IMR-90 (cell line): Measurements from ENCODE around the gene LEMD1. TPM values are rescaled to one million over a fixed set of nuclear protein-coding genes. Genes with fewer than 3 reads are reported as not detected.

ENCODE experiments used
- ATAC-seq: fragments of 200-7000 bp; cut with Tn5 transposase; 2 replicates; pipeline ENCODE4 v1.9.1; 2020; ENCODE audit warnings: low read depth, mild to moderate bottlenecking, moderate library complexity
- BruUV-seq: library from RNA; stranded (reverse); fragments of 400-500 nt; replicated peaks from 2 replicates; lab custom pipeline; 2021; lab: Mats Ljungman, UMichigan
- CTCF ChIA-PET: fragments of 300-600 bp; formaldehyde crosslinking; extraction: SDS; loops from one replicate; lab custom pipeline; 2021; ENCODE audit warnings: antibody characterized with exemption; lab: Yijun Ruan, JAX
- POLR2A ChIA-PET: fragments of 300-600 bp; sonication (Branson Sonifier 250); formaldehyde crosslinking; loops from one replicate; lab custom pipeline; 2022; ENCODE audit warnings: antibody characterized with exemption; ENCODE audit not compliant: unreplicated experiment; lab: Charles Lee
- DNase-seq: peaks from one replicate; pipeline ENCODE4 v3.0.0; 2013
- H2AFZ ChIP-seq: replicated peaks from 2 replicates; pipeline ENCODE3; 2013; ENCODE audit warnings: low read length, mild to moderate bottlenecking; ENCODE audit not compliant: poor library complexity
- H2AK5ac ChIP-seq: 2 replicates; pipeline ENCODE4 v1.6.1; 2013; ENCODE audit warnings: low read depth, low read length, inconsistent platforms
- H2AK9ac ChIP-seq: replicated peaks from 2 replicates; pipeline ENCODE3; 2013; ENCODE audit warnings: mild to moderate bottlenecking, low read depth, low read length, moderate library complexity; ENCODE audit not compliant: poor library complexity
- H2BK120ac ChIP-seq: 2 replicates; pipeline ENCODE4 v1.6.1; 2013; ENCODE audit warnings: low read depth, low read length, inconsistent platforms
- H2BK15ac ChIP-seq: 3 replicates; pipeline ENCODE4 v1.6.1; 2013; ENCODE audit warnings: low read depth, low read length, inconsistent platforms
- H2BK20ac ChIP-seq: 2 replicates; pipeline ENCODE4 v1.6.1; 2013; ENCODE audit warnings: low read depth, mild to moderate bottlenecking, inconsistent platforms, low read length, moderate library complexity
- H2BK5ac ChIP-seq: 2 replicates; pipeline ENCODE4 v1.6.1; 2013; ENCODE audit warnings: mild to moderate bottlenecking, low read depth, low read length, inconsistent platforms; ENCODE audit not compliant: poor library complexity, severe bottlenecking
- H3K14ac ChIP-seq: replicated peaks from 2 replicates; pipeline ENCODE4 v1.6.1; 2013; ENCODE audit warnings: low read depth, low read length, inconsistent platforms
- H3K18ac ChIP-seq: 2 replicates; pipeline ENCODE4 v1.6.1; 2013; ENCODE audit warnings: low read depth, low read length, control low read depth
- H3K23ac ChIP-seq: 2 replicates; pipeline ENCODE4 v1.6.1; 2013; ENCODE audit warnings: low read depth, low read length, inconsistent platforms
- H3K27ac ChIP-seq: 2 replicates; pipeline ENCODE4 v1.5.1; 2013; ENCODE audit warnings: mild to moderate bottlenecking, control low read depth, low read length; ENCODE audit not compliant: insufficient read depth
- H3K27me3 ChIP-seq: 2 replicates; pipeline ENCODE4 v1.6.1; 2013; ENCODE audit warnings: low read length; ENCODE audit not compliant: control insufficient read depth, insufficient read depth
- H3K36me3 ChIP-seq: 2 replicates; pipeline ENCODE4 v1.6.1; 2013; ENCODE audit warnings: low read length, mixed read lengths; ENCODE audit not compliant: control insufficient read depth, insufficient read depth
- H3K4ac ChIP-seq: 2 replicates; pipeline ENCODE4 v1.6.1; 2013; ENCODE audit warnings: low read depth, low read length, inconsistent platforms
- H3K4me1 ChIP-seq: 2 replicates; pipeline ENCODE4 v1.6.1; 2013; ENCODE audit warnings: low read length, mixed read lengths; ENCODE audit not compliant: control insufficient read depth, insufficient read depth
- H3K4me2 ChIP-seq: 2 replicates; pipeline ENCODE4 v1.6.1; 2013; ENCODE audit warnings: low read depth, mild to moderate bottlenecking, control low read depth, low read length, moderate library complexity
- H3K4me3 ChIP-seq: 2 replicates; pipeline ENCODE4 v1.5.1; 2013; ENCODE audit warnings: low read depth, mild to moderate bottlenecking, control low read depth, low read length, moderate library complexity; ENCODE audit not compliant: insufficient read depth
- H3K56ac ChIP-seq: 2 replicates; pipeline ENCODE4 v1.6.1; 2013; ENCODE audit warnings: low read length, inconsistent platforms; ENCODE audit not compliant: insufficient read depth; ENCODE audit errors: extremely low read depth
- H3K79me1 ChIP-seq, 2 experiments: 2 replicates each; pipeline ENCODE4 v1.6.1; 2013; ENCODE audit warnings: low read length in 2 of 2, inconsistent platforms in 1 of 2, low read depth in 1 of 2
- H3K9ac ChIP-seq: 2 replicates; pipeline ENCODE4 v1.6.1; 2013; ENCODE audit warnings: low read depth, low read length, control low read depth
- H3K9me1 ChIP-seq: 2 replicates; pipeline ENCODE4 v1.6.1; 2013; ENCODE audit warnings: low read length, inconsistent platforms; ENCODE audit not compliant: insufficient read depth
- H3K9me3 ChIP-seq: 2 replicates; pipeline ENCODE4 v1.6.1; 2013; ENCODE audit warnings: low read length; ENCODE audit not compliant: control insufficient read depth, insufficient read depth
- H4K20me1 ChIP-seq: 2 replicates; pipeline ENCODE4 v1.6.1; 2013; ENCODE audit warnings: low read length, inconsistent platforms; ENCODE audit not compliant: insufficient read depth
- H4K5ac ChIP-seq: 2 replicates; pipeline ENCODE4 v1.6.1; 2013; ENCODE audit warnings: mild to moderate bottlenecking, low read depth, low read length, control low read depth
- H4K8ac ChIP-seq, 2 experiments: 2 replicates each; pipeline ENCODE4 v1.6.1; 2013; ENCODE audit warnings: low read depth in 2 of 2, low read length in 2 of 2, control low read depth in 1 of 2, inconsistent platforms in 1 of 2
- H4K91ac ChIP-seq: 2 replicates; pipeline ENCODE4 v1.6.1; 2013; ENCODE audit warnings: low read depth, low read length, inconsistent platforms; ENCODE audit not compliant: insufficient read depth
- CEBPB ChIP-seq: IDR thresholded peaks from 2 replicates; pipeline ENCODE4 v1.6.1; 2012; ENCODE audit warnings: low read depth, low read length, improper control_type of control experiment
- CHD1 ChIP-seq: IDR thresholded peaks from 2 replicates; pipeline ENCODE4 v1.6.1; 2012; ENCODE audit warnings: low read depth, low read length, improper control_type of control experiment
- FOS ChIP-seq: fragments of 150-350 bp; IDR thresholded peaks from 2 replicates; pipeline ENCODE4 v1.6.1; 2016; ENCODE audit warnings: low read depth, low read length
- MAFK ChIP-seq: IDR thresholded peaks from 2 replicates; pipeline ENCODE4 v1.6.1; 2012; ENCODE audit warnings: low read depth, low read length, improper control_type of control experiment
- MAZ ChIP-seq: IDR thresholded peaks from 2 replicates; pipeline ENCODE4 v1.6.1; 2012; ENCODE audit warnings: low read depth, mild to moderate bottlenecking, low read length, improper control_type of control experiment, moderate library complexity, borderline replicate concordance
- NFE2L2 ChIP-seq: fragments of 150-350 bp; IDR thresholded peaks from 2 replicates; pipeline ENCODE4 v1.6.1; 2016; ENCODE audit warnings: low read depth, mild to moderate bottlenecking, low read length
- POLR2A ChIP-seq: IDR thresholded peaks from 2 replicates; pipeline ENCODE4 v1.6.1; 2012; ENCODE audit warnings: mild to moderate bottlenecking, low read depth, low read length
- RAD21 ChIP-seq: IDR thresholded peaks from 2 replicates; pipeline ENCODE4 v1.6.1; 2012; ENCODE audit warnings: low read length, improper control_type of control experiment
- RCOR1 ChIP-seq: IDR thresholded peaks from 2 replicates; pipeline ENCODE4 v1.6.1; 2012; ENCODE audit warnings: mild to moderate bottlenecking, low read length, improper control_type of control experiment; ENCODE audit not compliant: insufficient replicate concordance
- RFX5 ChIP-seq: IDR thresholded peaks from 2 replicates; pipeline ENCODE4 v1.8.0; 2012; ENCODE audit warnings: low read depth, mild to moderate bottlenecking, low read length, moderate library complexity
- WGBS, 2 experiments: methylation state at CpG; one replicate each; pipeline versions ENCODE4 v1.1.5 to v1.1.7; 2013; ENCODE audit warnings: missing lambda C conversion rate in 2 of 2; ENCODE audit not compliant: insufficient read length in 1 of 2; ENCODE audit errors: extremely low coverage in 2 of 2; 5-methylcytosine and 5-hydroxymethylcytosine counted together
- dilution Hi-C: fragments of 300-500 bp; cut with HindIII; formaldehyde crosslinking; loops from one replicate; pipeline ENCODE4 v1.14.3; 2018; ENCODE audit warnings: low sequenced_read_pairs; ENCODE audit not compliant: unreplicated experiment
- in situ Hi-C: fragments of 300-500 bp; cut with MboI; formaldehyde crosslinking; loops from 3 replicates; pipeline ENCODE4 v1.14.3; 2019; ENCODE audit warnings: low sequenced_read_pairs, inconsistent platforms, mixed read lengths
- intact Hi-C: fragments of 100-400 bp; cut with micrococcal nuclease; formaldehyde crosslinking; loops from 2 replicates; pipeline ENCODE4 v1.10.0; 2022
- polyA plus RNA-seq, 3 experiments: library from polyadenylated mRNA; depleted of rRNA; stranded (reverse); fragments of >200 nt; gene quantifications; 2 replicates each; pipeline ENCODE4 v1.2.3, GENCODE V29; 2012; ENCODE audit warnings: low replicate concordance in 1 of 3
- total RNA-seq: library from RNA; depleted of rRNA; stranded (reverse); fragments of >200 nt; gene quantifications from 2 replicates; pipeline ENCODE4 v1.2.3, GENCODE V29; 2012
- TF ChIP-seq, protein P1 (sequence below): fragments of 150-350 bp; IDR thresholded peaks from 2 replicates; pipeline ENCODE4 v1.6.1; 2016; ENCODE audit warnings: low read depth, mild to moderate bottlenecking, low read length, moderate library complexity, borderline replicate concordance
- TF ChIP-seq, protein P2 (sequence below): fragments of 150-350 bp; IDR thresholded peaks from 2 replicates; pipeline ENCODE4 v1.6.1; 2017; ENCODE audit warnings: mild to moderate bottlenecking, antibody characterized with exemption, low read length, low read depth

Gene LEMD1
- total and polyA plus RNA-seq, 2 of the 4 experiments (the other 2 are of a cell fraction), result not detected

DNA sequence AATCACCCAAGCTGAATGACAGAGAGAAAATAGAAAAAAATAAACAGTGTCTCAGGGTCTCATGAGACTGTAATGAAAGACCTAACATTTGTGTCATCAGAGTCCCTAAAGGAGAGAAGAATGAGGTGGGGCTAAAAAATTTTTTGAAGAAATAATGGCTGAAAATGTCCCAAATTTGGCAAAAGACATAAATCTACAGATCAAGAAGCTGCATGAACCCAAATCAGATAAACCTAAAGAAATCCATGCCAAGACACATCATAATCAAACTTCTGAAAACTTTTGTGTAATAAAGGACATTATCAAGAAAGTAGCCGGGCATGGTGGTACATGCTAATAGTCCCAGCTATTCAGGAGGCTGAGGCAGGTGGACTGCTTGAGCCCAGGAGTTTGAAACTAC is 29.2 kb downstream of the LEMD1 start:
- Histone ChIP-seq H2BK5ac (no peak overlapping the region), H4K91ac (no peak overlapping the region), H2BK15ac (no peak overlapping the region), H2BK20ac (no peak overlapping the region), H3K9me3 (peaks cover 2% of the 10 kb centered on the region), H3K23ac (no peak overlapping the region), H3K56ac (no peak overlapping the region), H3K4ac (no peak overlapping the region), H2BK120ac (no peak overlapping the region), H3K27ac (no peak overlapping the region), H3K27me3 (peaks cover 16% of the 10 kb centered on the region), H4K5ac (no peak overlapping the region), H3K18ac (no peak overlapping the region), H3K4me1 (no peaks in the 10 kb centered on the region), H4K20me1 (no peaks in the 10 kb centered on the region), H3K4me2 (no peak overlapping the region), H3K9ac (no peak overlapping the region), H4K8ac (no peak overlapping the region), H3K9me1 (no peaks in the 10 kb centered on the region), H3K14ac (no peak overlapping the region), H2AK9ac (no peak overlapping the region), H3K36me3 (no peaks in the 10 kb centered on the region), H2AFZ (no peak overlapping the region), H3K79me1 (no peaks in the 10 kb centered on the region), H2AK5ac (no peak overlapping the region), H3K4me3 (no peak overlapping the region)
- ATAC-seq, result no peak
- DNase-seq, result no peak
- dilution Hi-C loops (no loop called here), intact Hi-C loops (no loop called here), in situ Hi-C loops (no loop called here)
- ChIA-PET POLR2A (no interaction called here), CTCF (no interaction called here)
- no CpG with 5 or more reads among the region's 1 CpG for WGBS, 2 experiments
- TF ChIP-seq CHD1 (no peak), MAFK (no peak), MAZ (no peak), POLR2A (no peak), RFX5 (no peak), NFE2L2 (no peak), CEBPB (no peak), RCOR1 (no peak), FOS (no peak), RAD21 (no peak)
- TF ChIP-seq, protein P1, sequence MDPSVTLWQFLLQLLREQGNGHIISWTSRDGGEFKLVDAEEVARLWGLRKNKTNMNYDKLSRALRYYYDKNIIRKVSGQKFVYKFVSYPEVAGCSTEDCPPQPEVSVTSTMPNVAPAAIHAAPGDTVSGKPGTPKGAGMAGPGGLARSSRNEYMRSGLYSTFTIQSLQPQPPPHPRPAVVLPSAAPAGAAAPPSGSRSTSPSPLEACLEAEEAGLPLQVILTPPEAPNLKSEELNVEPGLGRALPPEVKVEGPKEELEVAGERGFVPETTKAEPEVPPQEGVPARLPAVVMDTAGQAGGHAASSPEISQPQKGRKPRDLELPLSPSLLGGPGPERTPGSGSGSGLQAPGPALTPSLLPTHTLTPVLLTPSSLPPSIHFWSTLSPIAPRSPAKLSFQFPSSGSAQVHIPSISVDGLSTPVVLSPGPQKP, result no peak
- TF ChIP-seq, protein P2, sequence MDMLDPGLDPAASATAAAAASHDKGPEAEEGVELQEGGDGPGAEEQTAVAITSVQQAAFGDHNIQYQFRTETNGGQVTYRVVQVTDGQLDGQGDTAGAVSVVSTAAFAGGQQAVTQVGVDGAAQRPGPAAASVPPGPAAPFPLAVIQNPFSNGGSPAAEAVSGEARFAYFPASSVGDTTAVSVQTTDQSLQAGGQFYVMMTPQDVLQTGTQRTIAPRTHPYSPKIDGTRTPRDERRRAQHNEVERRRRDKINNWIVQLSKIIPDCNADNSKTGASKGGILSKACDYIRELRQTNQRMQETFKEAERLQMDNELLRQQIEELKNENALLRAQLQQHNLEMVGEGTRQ, result no peak
- BruUV-seq, result no TSS peak
